GM10248 (cell line): ENCODE data around the gene TBC1D22B.

Experiments
- CTCF ChIA-PET: fragments of 300-600 bp; sonication (Branson Sonifier 250); formaldehyde crosslinking; extraction: SDS; loops from one replicate; lab custom pipeline; 2021; ENCODE audit warnings: antibody characterized with exemption; lab: Yijun Ruan, JAX
- POLR2A ChIA-PET: fragments of 350-650 bp; sonication (Branson Sonifier 250); formaldehyde crosslinking; extraction: SDS; loops from one replicate; lab custom pipeline; 2020; ENCODE audit warnings: antibody characterized with exemption; lab: Yijun Ruan, JAX
- DNase-seq: peaks from one replicate; pipeline ENCODE4 v3.0.0; 2012; ENCODE audit errors: extremely low spot score
- TF ChIP-seq, protein P1 (sequence below): IDR thresholded peaks from 2 replicates; pipeline ENCODE4 v1.5.1; 2012; ENCODE audit warnings: mild to moderate bottlenecking, low read depth; ENCODE audit errors: extremely low read depth, missing control alignments, control extremely low read depth

Gene TBC1D22B

DNA sequence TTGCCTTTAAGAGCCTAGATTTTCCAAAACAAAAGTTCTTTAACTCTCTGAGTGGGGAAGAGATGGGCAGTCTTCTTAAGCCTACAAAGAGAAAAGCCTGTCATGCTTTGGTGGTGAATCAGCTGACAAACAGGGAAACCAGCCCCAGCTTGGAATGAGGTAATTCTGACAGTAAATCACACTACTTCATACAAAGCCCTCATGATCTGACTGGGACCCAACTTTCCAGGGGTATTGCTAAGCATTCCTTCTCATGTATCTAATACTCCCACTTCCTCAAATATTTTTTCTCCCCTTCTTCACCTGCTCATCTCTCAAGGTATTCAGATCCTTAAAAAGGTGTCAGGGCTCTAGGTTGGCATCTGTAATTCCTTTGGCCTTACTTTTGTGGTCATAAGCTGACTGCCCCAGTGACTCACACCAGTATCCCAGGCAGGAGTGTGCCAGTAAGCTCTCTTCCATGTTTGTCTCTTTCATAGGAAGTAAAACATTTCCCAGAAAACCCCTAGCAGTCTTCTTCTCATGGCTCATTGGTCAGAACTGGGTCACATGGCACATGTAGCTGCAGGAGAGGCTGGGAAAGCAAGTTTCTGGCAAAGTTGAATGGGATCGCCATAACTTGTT lies 15.0 kb upstream of the TBC1D22B start:
- DNase-seq, result no peak
- TF ChIP-seq, protein P1, sequence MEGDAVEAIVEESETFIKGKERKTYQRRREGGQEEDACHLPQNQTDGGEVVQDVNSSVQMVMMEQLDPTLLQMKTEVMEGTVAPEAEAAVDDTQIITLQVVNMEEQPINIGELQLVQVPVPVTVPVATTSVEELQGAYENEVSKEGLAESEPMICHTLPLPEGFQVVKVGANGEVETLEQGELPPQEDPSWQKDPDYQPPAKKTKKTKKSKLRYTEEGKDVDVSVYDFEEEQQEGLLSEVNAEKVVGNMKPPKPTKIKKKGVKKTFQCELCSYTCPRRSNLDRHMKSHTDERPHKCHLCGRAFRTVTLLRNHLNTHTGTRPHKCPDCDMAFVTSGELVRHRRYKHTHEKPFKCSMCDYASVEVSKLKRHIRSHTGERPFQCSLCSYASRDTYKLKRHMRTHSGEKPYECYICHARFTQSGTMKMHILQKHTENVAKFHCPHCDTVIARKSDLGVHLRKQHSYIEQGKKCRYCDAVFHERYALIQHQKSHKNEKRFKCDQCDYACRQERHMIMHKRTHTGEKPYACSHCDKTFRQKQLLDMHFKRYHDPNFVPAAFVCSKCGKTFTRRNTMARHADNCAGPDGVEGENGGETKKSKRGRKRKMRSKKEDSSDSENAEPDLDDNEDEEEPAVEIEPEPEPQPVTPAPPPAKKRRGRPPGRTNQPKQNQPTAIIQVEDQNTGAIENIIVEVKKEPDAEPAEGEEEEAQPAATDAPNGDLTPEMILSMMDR, result no peak
- CTCF ChIA-PET, result interaction anchor here (0.9 to 2.3 kb wide), 4 partner anchors 32 to 224 kb away, joined by 3 to 9 read pairs (median 5); no protein-coding TSS in a partner anchor
- POLR2A ChIA-PET, result interaction anchor here (0.9 to 1.0 kb wide), 2 partner anchors 15 to 17 kb away, joined by 3 to 8 read pairs; partner anchors contain the start of genes TBC1D22B and TMEM217

DNA sequence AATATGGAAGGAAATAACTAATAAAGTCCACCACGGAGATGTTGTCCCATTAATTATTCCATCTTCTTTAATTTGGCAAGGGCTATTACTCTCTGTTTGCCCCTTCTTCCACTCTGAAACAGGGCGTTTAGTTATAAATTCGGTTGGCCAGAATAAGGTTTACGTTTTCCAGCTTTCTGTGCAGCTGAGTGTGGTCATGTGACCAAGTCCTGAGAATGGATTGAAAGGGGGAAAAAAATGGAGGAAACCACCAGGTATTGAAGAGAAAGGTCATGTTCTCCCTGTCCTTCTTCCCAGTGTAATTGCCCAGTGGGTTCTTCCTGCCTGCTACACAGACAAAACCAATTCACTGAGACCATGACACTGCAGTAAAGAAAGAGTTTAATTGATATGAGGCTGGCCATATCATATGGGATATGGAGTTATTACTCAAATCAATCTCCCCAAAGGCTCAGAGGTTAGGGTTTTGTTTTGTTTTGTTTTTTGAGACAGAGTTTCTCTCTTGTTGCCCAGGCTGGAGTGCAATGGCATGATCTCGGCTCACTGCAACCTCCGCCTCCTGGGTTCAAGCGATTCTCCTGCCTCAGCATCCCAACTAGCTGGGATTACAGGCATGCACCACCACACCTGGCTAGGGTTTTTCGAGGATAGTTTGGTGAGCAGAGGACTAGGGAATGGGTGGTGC lies 14.3 kb upstream of the TBC1D22B start:
- DNase-seq, result no peak
- CTCF ChIA-PET, result interaction anchor here (2.3 kb wide), 1 partner anchor 225 kb away, joined by 9 read pairs; no protein-coding TSS in a partner anchor
- POLR2A ChIA-PET, result interaction anchor here (0.9 kb wide), 1 partner anchor 16 kb away, joined by 3 read pairs; no protein-coding TSS in a partner anchor
- TF ChIP-seq, protein P1, result no peak

DNA sequence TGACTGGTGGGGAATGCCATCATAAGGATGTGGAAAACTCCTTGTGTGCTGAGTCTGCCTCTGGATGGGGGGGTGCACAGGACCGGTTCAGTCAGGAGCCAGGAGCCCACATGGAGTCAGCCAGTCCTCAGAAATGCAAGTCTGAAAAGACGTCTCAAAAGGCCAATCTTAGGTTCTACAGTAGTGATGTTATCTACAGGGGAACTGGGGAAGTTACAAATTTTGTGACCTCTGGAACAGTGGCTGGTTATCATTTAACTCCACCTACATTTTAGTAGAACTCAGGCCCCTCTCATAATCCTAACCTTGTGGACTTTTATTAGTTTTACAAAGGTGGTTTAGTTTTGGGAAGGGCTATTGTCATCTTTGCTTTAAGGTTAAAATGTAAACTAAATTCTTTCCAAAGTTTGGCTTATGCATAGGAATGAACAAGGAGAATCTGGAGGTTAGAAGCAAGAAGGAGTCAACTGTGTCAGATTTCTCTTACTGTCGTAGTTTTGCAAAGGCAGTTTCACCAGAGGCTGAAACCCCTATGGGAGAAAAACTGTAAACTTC lies 13.7 kb upstream of the TBC1D22B start:
- ChIA-PET CTCF (interaction anchor here (1.2 kb wide), 1 partner anchor 11 kb away, joined by 3 read pairs; no protein-coding TSS in a partner anchor), POLR2A (no interaction called here)
- DNase-seq, result no peak
- TF ChIP-seq, protein P1, result no peak

DNA sequence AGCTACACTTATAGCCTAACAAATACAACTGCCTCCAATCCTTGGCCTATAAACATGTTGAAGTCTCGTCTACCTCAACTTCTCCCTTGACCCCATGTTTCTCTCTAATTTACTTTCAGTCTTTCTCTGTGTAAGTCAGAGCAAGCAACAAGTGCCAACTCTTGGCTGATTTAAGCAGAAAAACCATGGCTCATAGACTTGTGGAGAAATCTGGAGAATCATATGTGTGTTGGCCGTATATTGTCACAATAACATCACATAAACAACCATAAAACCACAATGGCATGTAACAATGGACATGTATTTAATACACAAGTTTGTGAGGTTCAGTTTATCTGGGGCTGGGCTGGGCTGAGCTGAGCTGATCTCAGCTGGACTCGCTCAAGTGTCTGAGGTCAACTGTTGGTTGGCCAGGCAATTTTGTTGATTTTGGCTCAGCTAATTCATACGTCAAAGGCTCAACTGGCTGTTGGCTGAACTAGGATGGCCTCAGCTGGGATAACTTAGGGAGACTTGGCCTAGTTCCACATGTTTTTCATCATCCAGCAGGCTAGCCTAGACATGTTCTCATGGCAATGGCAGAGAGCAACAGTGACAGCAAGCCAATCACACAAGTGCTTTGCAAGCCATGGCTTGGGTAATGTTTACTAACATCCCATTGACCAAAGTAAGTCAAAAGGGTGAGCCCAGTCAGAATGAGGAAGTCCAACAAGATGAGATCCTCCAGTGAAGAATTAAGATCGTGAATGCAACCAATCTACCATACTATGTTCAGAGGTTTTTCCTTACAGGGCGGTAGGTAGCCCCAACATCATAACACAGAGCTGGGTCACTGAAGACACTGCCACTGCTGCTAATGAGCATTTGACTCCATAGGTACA lies 12.9 kb upstream of the TBC1D22B start:
- no peak for DNase-seq
- TF ChIP-seq, protein P1, result no peak
- CTCF ChIA-PET, result interaction anchor here (0.8 to 1.3 kb wide), 3 partner anchors 10 to 216 kb away, joined by 3 read pairs; no protein-coding TSS in a partner anchor
- POLR2A ChIA-PET, result interaction anchor here (1.0 kb wide), 1 partner anchor 13 kb away, joined by 3 read pairs; the partner anchor contains the start of genes TBC1D22B and TMEM217

DNA sequence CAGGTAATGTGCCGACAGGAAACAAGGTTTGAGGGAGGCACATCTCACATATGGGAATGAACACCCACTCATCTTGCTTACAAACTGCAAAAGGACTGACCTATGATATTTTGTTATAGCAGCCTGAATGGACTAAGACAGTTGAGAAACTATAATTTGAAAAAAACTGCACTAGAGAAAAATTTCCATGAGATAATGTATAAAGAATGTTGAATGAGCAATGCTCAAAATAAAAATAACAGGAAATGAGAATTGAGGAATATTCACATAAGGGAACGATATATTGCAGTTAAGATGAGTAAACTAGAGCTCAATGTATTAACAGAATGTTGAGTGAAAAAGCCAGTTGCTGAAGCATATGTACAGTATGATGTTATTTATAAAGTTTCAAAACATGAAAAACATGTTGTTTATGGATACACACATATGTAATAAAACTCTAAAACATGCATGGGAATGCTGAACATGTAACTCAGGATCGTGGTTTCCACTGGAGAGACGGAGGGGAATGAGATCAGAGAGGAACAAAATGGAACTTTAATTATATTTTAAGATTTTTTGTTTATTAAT lies 6.3 kb upstream of the TBC1D22B start:
- no peak for DNase-seq
- CTCF ChIA-PET, result interaction anchor here (1.0 kb wide), 1 partner anchor 8 kb away, joined by 3 read pairs; no protein-coding TSS in a partner anchor
- TF ChIP-seq, protein P1, result no peak
- POLR2A ChIA-PET, result no interaction called here
